ENCODE measurements around the gene SCYGR3. TPM values are rescaled to one million over a fixed set of nuclear protein-coding genes. Genes with fewer than 3 reads are reported as not detected.

Gene SCYGR3, protein sequence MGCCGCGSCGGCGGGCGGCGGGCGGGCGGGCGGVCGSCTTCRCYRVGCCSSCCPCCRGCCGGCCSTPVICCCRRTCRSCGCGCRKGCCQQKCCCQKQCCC
- total RNA-seq (ENCODE audit: unreplicated experiment): not detected
- long read RNA-seq: 0 reads

DNA sequence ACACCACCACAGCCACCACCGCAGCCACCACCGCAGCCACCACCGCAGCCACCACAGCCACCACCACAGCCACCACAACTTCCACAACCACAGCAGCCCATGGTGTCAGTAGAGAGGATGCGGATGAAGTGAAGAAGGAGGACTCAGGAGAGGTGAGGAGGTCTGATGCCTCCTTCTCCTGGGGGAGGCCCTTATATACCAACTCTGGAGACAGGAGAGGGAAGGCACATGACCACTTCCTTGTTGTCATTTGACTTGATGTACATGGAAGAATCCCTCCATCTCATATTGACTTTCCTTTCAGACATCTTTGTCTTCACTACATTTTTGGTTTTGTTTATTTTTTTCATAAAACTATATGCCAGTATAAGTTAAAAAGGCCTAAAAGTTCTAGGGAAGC is at the start of gene SCYGR3:
Gene SCYGR3 (minus strand): TSS at position 101 of the 400 bp plus-strand sequence. CDS start 0 bp downstream, at position 101.
- peaks cover 2% of the 10 kb centered on the region for H3K9me3 Mint-ChIP-seq (ENCODE audit: unreplicated experiment)
- H3K4me3 Mint-ChIP-seq (ENCODE audit: unreplicated experiment): no peak within 1 kb of the TSS
- no peak for DNase-seq
- no peak within 1 kb of the TSS for H3K27ac Mint-ChIP-seq (ENCODE audit: unreplicated experiment)
- peaks cover 6% of the 10 kb centered on the region for H3K27me3 Mint-ChIP-seq (ENCODE audit: unreplicated experiment)
- peaks cover 13% of the 10 kb centered on the region for H3K4me1 Mint-ChIP-seq (ENCODE audit: low read depth, unreplicated experiment)
- H3K36me3 Mint-ChIP-seq (ENCODE audit: unreplicated experiment): no peaks in the 10 kb centered on the region
- TF ChIP-seq, protein P1, sequence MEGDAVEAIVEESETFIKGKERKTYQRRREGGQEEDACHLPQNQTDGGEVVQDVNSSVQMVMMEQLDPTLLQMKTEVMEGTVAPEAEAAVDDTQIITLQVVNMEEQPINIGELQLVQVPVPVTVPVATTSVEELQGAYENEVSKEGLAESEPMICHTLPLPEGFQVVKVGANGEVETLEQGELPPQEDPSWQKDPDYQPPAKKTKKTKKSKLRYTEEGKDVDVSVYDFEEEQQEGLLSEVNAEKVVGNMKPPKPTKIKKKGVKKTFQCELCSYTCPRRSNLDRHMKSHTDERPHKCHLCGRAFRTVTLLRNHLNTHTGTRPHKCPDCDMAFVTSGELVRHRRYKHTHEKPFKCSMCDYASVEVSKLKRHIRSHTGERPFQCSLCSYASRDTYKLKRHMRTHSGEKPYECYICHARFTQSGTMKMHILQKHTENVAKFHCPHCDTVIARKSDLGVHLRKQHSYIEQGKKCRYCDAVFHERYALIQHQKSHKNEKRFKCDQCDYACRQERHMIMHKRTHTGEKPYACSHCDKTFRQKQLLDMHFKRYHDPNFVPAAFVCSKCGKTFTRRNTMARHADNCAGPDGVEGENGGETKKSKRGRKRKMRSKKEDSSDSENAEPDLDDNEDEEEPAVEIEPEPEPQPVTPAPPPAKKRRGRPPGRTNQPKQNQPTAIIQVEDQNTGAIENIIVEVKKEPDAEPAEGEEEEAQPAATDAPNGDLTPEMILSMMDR (IDR thresholded peaks at IDR 0.05; ENCODE audit: partially characterized antibody, unreplicated experiment): no peak

DNA sequence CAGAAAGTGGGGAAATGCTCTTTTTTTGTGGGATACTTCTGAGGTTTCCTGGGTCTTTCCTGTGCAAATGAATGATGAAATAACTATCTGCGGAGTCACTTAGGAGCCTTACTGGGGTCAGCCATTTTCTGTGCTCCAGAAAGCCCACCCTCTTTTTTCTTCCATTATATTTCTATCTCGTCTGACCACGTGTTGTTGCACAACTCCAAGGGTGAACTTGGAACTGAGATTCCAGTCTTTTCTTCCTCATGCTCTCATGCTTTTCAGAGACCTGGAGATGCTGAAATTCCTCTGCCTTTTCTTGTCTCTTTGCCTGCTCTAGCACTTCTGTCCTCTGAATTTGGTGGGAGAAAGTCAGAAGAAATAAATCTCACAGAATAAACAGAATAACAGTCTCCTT is 47.2 kb upstream of the SCYGR3 start:
- Mint-ChIP-seq H3K9me3 (ENCODE audit: unreplicated experiment) (no peaks in the 10 kb centered on the region), H3K27ac (ENCODE audit: unreplicated experiment) (no peak overlapping the region), H3K36me3 (ENCODE audit: unreplicated experiment) (no peaks in the 10 kb centered on the region), H3K27me3 (ENCODE audit: unreplicated experiment) (no peaks in the 10 kb centered on the region), H3K4me3 (ENCODE audit: unreplicated experiment) (no peak overlapping the region), H3K4me1 (ENCODE audit: low read depth, unreplicated experiment) (peaks cover 2% of the 10 kb centered on the region)
- DNase-seq: no peak
- TF ChIP-seq, protein P1 (IDR thresholded peaks at IDR 0.05; ENCODE audit: partially characterized antibody, unreplicated experiment): no peak

DNA sequence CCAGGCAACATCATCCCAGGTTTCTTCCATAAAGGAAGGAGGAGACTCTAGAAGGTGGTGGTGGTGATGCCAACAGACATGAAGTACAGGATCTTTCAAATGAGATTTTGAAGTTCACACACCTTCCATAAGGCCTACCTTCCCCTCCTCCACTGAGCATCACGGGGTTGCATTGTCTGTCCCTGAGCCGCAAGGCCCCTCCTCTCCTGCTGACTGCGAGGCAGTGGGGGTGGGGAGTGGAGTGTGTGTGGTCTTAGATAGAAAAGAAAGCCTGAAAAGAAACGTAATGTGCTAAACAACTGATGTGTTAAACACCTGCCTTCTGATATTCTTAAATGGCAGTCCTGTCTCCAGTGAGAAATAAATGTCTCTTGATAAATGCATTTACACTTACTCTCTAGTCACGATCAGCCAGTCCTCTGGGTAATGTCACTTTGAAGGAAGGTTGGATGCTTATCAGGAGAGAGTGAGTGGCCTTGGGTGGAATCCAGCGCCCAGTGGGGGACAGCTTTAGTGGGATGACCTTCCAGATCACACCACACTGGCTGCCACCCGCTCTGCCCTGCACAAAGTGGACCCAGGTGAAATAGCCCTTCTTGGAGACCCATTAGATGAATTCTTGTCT is 46.5 kb upstream of the SCYGR3 start:
- H3K27ac Mint-ChIP-seq (ENCODE audit: unreplicated experiment): no peak overlapping the region
- no peak for DNase-seq
- peaks cover 2% of the 10 kb centered on the region for H3K4me1 Mint-ChIP-seq (ENCODE audit: low read depth, unreplicated experiment)

DNA sequence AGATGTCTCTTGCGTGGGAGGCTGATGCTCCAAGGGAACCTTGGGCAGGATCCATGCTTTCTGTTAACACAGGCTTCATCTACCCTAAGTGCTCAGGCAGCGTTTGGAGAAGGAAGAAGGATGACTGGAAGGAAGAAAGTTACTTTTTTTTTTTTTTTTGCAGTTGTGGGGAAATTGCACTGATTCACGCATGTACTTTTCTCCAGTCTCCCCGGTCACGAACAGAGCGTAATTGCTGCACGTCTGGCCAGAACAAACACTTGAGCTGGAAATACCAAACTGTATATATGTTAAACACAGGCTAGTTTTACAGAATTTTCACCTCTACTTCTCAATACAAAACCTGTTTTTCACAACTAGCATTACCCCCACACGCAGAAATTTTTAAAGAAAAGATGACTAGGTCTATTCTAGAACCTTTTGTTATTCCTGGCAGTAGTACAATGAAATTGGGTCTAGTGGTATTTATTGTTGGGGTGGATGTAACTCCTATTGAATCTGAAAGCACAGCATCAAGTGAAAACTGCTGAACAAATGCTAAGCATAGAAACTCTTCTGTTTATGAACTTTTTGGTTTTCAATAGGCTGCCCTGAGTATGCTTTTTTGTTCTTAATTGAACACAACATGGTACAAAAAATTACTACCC is 42.7 kb upstream of the SCYGR3 start:
- no peaks in the 10 kb centered on the region for H3K36me3 Mint-ChIP-seq (ENCODE audit: unreplicated experiment)
- peaks cover 2% of the 10 kb centered on the region for H3K4me1 Mint-ChIP-seq (ENCODE audit: low read depth, unreplicated experiment)
- DNase-seq: no peak
- H3K4me3 Mint-ChIP-seq (ENCODE audit: unreplicated experiment): no peak overlapping the region
- no peaks in the 10 kb centered on the region for H3K9me3 Mint-ChIP-seq (ENCODE audit: unreplicated experiment)
- no peak overlapping the region for H3K27ac Mint-ChIP-seq (ENCODE audit: unreplicated experiment)
- TF ChIP-seq, protein P1 (IDR thresholded peaks at IDR 0.05; ENCODE audit: partially characterized antibody, unreplicated experiment): no peak
- no peaks in the 10 kb centered on the region for H3K27me3 Mint-ChIP-seq (ENCODE audit: unreplicated experiment)

More for the DNA sequence above, 46.5 kb upstream of the SCYGR3 start:
- H3K4me3 Mint-ChIP-seq (ENCODE audit: unreplicated experiment): no peak overlapping the region
- TF ChIP-seq, protein P1 (IDR thresholded peaks at IDR 0.05; ENCODE audit: partially characterized antibody, unreplicated experiment): no peak
- no peaks in the 10 kb centered on the region for H3K9me3 Mint-ChIP-seq (ENCODE audit: unreplicated experiment)
- no peaks in the 10 kb centered on the region for H3K27me3 Mint-ChIP-seq (ENCODE audit: unreplicated experiment)
- no peaks in the 10 kb centered on the region for H3K36me3 Mint-ChIP-seq (ENCODE audit: unreplicated experiment)

DNA sequence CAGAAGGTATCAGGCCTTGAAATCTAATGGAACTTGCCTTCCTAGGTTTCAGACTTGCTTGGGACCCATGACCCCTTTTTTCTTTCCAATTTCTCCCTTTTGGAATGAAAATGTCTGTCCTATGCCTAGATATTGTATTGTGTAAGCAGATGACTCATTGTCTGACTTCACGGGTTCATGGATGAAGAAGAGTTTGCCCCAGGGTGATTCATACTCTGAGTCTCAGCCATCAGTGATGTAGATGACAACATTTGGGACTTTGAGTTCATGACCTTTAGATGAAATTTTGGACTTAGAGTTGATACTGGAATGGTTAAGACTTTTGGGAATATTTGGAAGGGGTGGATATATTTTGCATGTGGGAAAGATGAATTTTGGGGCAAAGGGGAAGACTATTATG is 40.8 kb upstream of the SCYGR3 start:
- DNase-seq: no peak
- no peak overlapping the region for H3K4me3 Mint-ChIP-seq (ENCODE audit: unreplicated experiment)
- TF ChIP-seq, protein P1 (IDR thresholded peaks at IDR 0.05; ENCODE audit: partially characterized antibody, unreplicated experiment): no peak
- no peaks in the 10 kb centered on the region for H3K4me1 Mint-ChIP-seq (ENCODE audit: low read depth, unreplicated experiment)
- no peaks in the 10 kb centered on the region for H3K27me3 Mint-ChIP-seq (ENCODE audit: unreplicated experiment)
- no peak overlapping the region for H3K27ac Mint-ChIP-seq (ENCODE audit: unreplicated experiment)
- H3K36me3 Mint-ChIP-seq (ENCODE audit: unreplicated experiment): no peaks in the 10 kb centered on the region
- no peaks in the 10 kb centered on the region for H3K9me3 Mint-ChIP-seq (ENCODE audit: unreplicated experiment)

All from glutamatergic neuron (in vitro differentiated cells).